SU-DHL-6 (cell line): ENCODE measurements around the gene HOOK2.

Source experiments
- H2AFZ ChIP-seq: fragments of 200-600 bp; sonication (generic); 2 replicates; pipeline ENCODE4 v1.6.1; 2014; ENCODE audit warnings: low read depth, mild to moderate bottlenecking, moderate library complexity, mixed read lengths, antibody characterized with exemption, low read length; ENCODE audit not compliant: severe bottlenecking
- H3F3A ChIP-seq: fragments of 200-600 bp; shearing (Covaris generic); 2 replicates; pipeline ENCODE4 v1.6.0; 2016; ENCODE audit warnings: antibody characterized with exemption, mild to moderate bottlenecking; ENCODE audit not compliant: insufficient read depth
- H3K27ac ChIP-seq: fragments of 200-600 bp; sonication (generic); 2 replicates; pipeline ENCODE4 v1.5.1; 2016; ENCODE audit warnings: low read depth, mild to moderate bottlenecking, low read length, moderate library complexity, mixed read lengths
- H3K27me3 ChIP-seq: fragments of 200-600 bp; sonication (generic), shearing (Covaris generic); 2 replicates; pipeline ENCODE4 v1.6.0; 2014; ENCODE audit warnings: mild to moderate bottlenecking, low read length
- H3K36me3 ChIP-seq: fragments of 200-600 bp; sonication (generic); 2 replicates; pipeline ENCODE4 v1.6.1; 2014; ENCODE audit warnings: mild to moderate bottlenecking, low read length, mixed read lengths
- H3K4me2 ChIP-seq: fragments of 300-600, 200-600 bp; shearing (Covaris generic), sonication (generic); 2 replicates; pipeline ENCODE4 v1.6.0; 2014; ENCODE audit warnings: low read length, low read depth, mild to moderate bottlenecking; ENCODE audit not compliant: poor library complexity, severe bottlenecking
- H3K4me3 ChIP-seq: fragments of 200-600 bp; sonication (generic); 2 replicates; pipeline ENCODE4 v1.5.1; 2014; ENCODE audit warnings: antibody characterized with exemption, low read length, mild to moderate bottlenecking, mixed read lengths; ENCODE audit not compliant: insufficient read depth, poor library complexity, severe bottlenecking
- H3K79me2 ChIP-seq: fragments of 200-600 bp; sonication (generic); 2 replicates; pipeline ENCODE4 v1.6.1; 2014; ENCODE audit warnings: mild to moderate bottlenecking, low read length, moderate library complexity; ENCODE audit not compliant: insufficient read depth
- H3K9ac ChIP-seq: fragments of 200-600 bp; sonication (generic); 2 replicates; pipeline ENCODE4 v1.7.0; 2014; ENCODE audit warnings: mild to moderate bottlenecking, low read length
- H3K9me2 ChIP-seq: fragments of 200-600 bp; sonication (generic); replicated peaks from 2 replicates; pipeline ENCODE4 v1.6.1; 2014; ENCODE audit warnings: low read length; ENCODE audit not compliant: insufficient read depth
- H3K9me3 ChIP-seq: fragments of 200-600 bp; sonication (generic); 2 replicates; pipeline ENCODE4 v1.6.1; 2014; ENCODE audit warnings: low read length, mixed read lengths; ENCODE audit not compliant: insufficient read depth
- H4K20me1 ChIP-seq: fragments of 200-600 bp; sonication (generic); 2 replicates; pipeline ENCODE4 v1.6.1; 2014; ENCODE audit warnings: low read depth, mild to moderate bottlenecking, antibody characterized with exemption, low read length, moderate library complexity, mixed read lengths
- EZH2phosphoT487 ChIP-seq: fragments of 200-600 bp; sonication (generic), shearing (Covaris generic); conservative IDR thresholded peaks from 2 replicates; pipeline ENCODE4 v1.6.1; 2018; ENCODE audit warnings: mild to moderate bottlenecking, antibody characterized with exemption, low read length, moderate library complexity, mixed read lengths
- TF ChIP-seq, protein P1 (sequence below): fragments of 200-600 bp; sonication (generic); IDR thresholded peaks from one replicate; pipeline ENCODE4 v1.5.1; 2017; ENCODE audit warnings: antibody characterized with exemption, mild to moderate bottlenecking, low read length, moderate library complexity; ENCODE audit not compliant: insufficient read depth, poor library complexity, severe bottlenecking

The HOOK2 gene

DNA sequence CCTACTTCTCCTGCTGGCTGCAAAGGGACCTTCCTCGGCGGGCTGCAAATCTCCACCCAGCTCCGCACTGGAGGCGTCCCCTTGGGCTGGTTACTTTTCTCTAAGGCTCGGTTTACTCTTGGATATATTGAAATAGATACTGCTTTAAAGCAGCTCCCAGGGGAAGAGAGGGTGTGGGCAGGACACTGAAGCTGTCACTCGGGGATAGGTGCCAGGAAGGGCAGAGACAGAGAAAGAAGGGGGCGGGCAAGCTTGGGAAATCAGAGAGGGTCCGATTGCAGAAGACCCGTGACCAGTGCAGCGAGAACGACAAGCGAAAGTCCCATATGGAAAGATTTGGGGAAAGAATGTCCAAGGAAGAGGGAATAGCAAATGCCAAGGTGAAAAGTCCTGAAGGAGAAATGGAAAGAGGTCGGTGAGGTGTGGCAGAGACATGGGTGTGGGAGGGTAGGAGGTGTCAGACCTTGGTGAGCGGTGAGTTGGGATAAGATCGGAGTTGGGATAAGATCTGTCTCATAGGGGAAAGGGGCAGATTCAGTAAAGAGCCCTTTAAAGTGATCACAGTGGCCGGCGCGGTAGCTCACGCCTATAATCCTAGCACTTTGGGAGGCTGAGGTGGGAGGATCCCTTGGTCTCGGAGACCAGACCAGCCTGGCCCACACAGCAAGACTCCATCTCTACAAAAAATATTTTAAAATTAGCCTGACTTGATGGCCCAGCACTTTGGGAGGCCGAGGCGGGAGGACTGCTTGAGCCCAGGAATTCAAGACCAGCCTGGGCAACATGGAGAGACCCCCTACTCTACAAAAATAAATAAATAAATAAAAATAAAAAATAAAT, 27.1 kb upstream of the HOOK2 start:
- H3K79me2 ChIP-seq: peaks cover 23% of the 10 kb centered on the region
- no peaks in the 10 kb centered on the region for H3K27me3 ChIP-seq
- H2AFZ ChIP-seq: peak overlapping the region; percentile 81
- H3F3A ChIP-seq: no peaks in the 10 kb centered on the region
- no peaks in the 10 kb centered on the region for H3K9me3 ChIP-seq
- H3K4me2 ChIP-seq: peak overlapping the region; percentile 66
- no peaks in the 10 kb centered on the region for H3K9me2 ChIP-seq
- TF ChIP-seq, protein P1, sequence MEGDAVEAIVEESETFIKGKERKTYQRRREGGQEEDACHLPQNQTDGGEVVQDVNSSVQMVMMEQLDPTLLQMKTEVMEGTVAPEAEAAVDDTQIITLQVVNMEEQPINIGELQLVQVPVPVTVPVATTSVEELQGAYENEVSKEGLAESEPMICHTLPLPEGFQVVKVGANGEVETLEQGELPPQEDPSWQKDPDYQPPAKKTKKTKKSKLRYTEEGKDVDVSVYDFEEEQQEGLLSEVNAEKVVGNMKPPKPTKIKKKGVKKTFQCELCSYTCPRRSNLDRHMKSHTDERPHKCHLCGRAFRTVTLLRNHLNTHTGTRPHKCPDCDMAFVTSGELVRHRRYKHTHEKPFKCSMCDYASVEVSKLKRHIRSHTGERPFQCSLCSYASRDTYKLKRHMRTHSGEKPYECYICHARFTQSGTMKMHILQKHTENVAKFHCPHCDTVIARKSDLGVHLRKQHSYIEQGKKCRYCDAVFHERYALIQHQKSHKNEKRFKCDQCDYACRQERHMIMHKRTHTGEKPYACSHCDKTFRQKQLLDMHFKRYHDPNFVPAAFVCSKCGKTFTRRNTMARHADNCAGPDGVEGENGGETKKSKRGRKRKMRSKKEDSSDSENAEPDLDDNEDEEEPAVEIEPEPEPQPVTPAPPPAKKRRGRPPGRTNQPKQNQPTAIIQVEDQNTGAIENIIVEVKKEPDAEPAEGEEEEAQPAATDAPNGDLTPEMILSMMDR: no peak
- TF ChIP-seq EZH2phosphoT487: no peak
- H3K4me3 ChIP-seq: peak overlapping the region; percentile 96
- no peaks in the 10 kb centered on the region for H3K36me3 ChIP-seq
- peak overlapping the region; percentile 98 for H3K9ac ChIP-seq
- no peaks in the 10 kb centered on the region for H4K20me1 ChIP-seq
- H3K27ac ChIP-seq: no peak overlapping the region

DNA sequence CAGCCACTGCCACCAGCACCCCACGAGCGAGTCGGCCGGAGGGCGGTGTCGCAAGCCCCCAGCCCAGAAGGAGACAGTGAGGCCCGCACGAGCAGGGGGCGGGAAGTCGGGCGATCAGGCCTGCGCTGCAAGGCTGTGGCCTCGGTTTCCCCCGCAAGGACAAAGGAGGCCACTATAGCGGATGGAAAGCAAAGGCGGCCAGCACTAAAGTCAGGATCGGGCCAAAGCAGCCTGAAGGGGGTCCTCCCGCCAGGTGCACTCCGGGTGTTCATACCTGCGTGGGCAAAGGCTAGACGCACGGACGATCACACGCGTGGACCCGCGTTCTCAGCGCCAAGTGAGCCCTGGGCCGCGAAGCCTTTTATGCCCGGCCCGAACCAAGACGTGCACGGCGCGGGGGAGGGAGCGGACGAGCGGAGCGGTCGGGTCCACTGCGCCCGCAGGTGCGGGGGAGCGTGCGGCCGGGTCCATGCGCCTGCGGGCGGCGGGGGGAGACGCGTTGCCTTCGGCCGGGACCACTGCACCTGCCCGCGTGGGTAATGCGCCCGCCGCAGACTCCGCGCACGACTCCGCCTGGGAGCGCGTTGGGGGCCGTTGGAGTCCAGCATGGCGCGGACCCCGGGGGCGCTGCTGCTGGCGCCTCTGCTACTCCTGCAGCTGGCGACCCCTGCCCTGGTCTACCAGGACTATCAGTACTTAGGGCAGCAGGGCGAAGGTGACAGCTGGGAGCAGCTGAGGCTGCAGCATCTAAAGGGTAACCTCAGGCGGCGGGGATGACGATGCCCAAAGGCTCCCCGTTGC, 26.3 kb upstream of the HOOK2 start, which contains the start of the genes PRDX2 and THSD8:
TSS of gene PRDX2 (minus strand) at position 335 of the 801 bp plus-strand sequence. CDS start 539 bp downstream, outside the sequence.
TSS of gene THSD8 (plus strand) at position 604 of the 801 bp plus-strand sequence. CDS start at position 607, 3 bp downstream.
- H3K4me2 ChIP-seq: peak within 1 kb of the TSS; percentile 66
- no peaks in the 10 kb centered on the region for H3F3A ChIP-seq
- peak within 1 kb of the TSS; percentile 96 for H3K4me3 ChIP-seq
- no peaks in the 10 kb centered on the region for H3K36me3 ChIP-seq
- H2AFZ ChIP-seq: peak within 1 kb of the TSS; percentile 81
- TF ChIP-seq, protein P1: no peak
- TF ChIP-seq EZH2phosphoT487: no peak
- peak within 1 kb of the TSS; percentile 98 for H3K9ac ChIP-seq
- no peaks in the 10 kb centered on the region for H3K9me2 ChIP-seq
- H3K27ac ChIP-seq: peak within 1 kb of the TSS; percentile 44
- H4K20me1 ChIP-seq: no peaks in the 10 kb centered on the region
- H3K79me2 ChIP-seq: peaks cover 15% of the 10 kb centered on the region
- no peaks in the 10 kb centered on the region for H3K27me3 ChIP-seq
- no peaks in the 10 kb centered on the region for H3K9me3 ChIP-seq

DNA sequence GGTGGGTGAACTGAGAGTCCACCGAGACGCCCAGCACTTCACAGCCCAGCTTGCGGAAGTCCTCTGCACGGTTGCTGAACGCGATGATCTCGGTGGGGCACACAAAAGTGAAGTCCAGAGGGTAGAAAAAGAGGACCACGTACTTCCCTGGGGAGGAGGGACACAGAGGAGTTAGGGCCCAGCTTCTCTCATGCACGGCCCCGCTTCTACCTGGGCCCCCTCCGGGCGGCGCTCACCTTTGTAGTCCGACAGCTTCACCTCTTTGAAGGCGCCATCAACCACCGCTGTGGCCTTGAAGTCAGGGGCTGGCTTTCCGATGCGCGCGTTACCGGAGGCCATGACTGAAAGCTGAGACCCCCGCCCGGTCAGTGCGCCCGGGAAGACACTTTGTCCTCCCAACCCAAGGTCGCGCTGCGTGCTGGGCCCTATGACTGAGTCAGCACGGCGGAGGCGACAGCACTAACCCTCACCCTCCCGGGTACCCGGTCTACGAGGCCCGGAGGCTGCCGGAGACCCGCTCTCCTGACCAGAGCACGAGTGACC, 25.6 kb upstream of the HOOK2 start:
- Histone ChIP-seq H3K9me2 (no peaks in the 10 kb centered on the region), H3F3A (no peaks in the 10 kb centered on the region), H3K27ac (peak overlapping the region; percentile 44), H3K9ac (peak overlapping the region; percentile 98), H4K20me1 (no peaks in the 10 kb centered on the region), H2AFZ (peak overlapping the region; percentile 68), H3K79me2 (peaks cover 13% of the 10 kb centered on the region), H3K27me3 (no peaks in the 10 kb centered on the region), H3K36me3 (no peaks in the 10 kb centered on the region), H3K9me3 (no peaks in the 10 kb centered on the region), H3K4me3 (peak overlapping the region; percentile 96), H3K4me2 (peak overlapping the region; percentile 66)
- no peak for TF ChIP-seq EZH2phosphoT487
- TF ChIP-seq, protein P1: no peak
